Caco-2 (cell line): Measurements from ENCODE around the gene TSPAN32. TPM values are rescaled to one million over a fixed set of nuclear protein-coding genes. Genes with fewer than 3 reads are reported as not detected.
"Not testable (repeated sequence)": the region's sequence is repeated elsewhere in the genome, so short reads cannot be mapped to it uniquely, and the experiment has no call there.

ENCODE experiments used
- BruUV-seq: library from RNA; stranded (reverse); fragments of 400-500 nt; replicated peaks from 2 replicates; lab custom pipeline; 2021; lab: Mats Ljungman, UMichigan
- CTCF ChIA-PET: fragments of 300-600 bp; sonication (Branson Sonifier 250); formaldehyde crosslinking; loops from one replicate; lab custom pipeline; 2022; ENCODE audit warnings: antibody characterized with exemption; lab: Charles Lee
- POLR2A ChIA-PET: fragments of 300-600 bp; sonication (Branson Sonifier 250); formaldehyde crosslinking; loops from one replicate; lab custom pipeline; 2022; ENCODE audit warnings: antibody characterized with exemption; lab: Charles Lee
- DNase-seq, 2 experiments: peaks; one replicate each; pipeline versions ENCODE4 v3.0.0 to v3.0.0-alpha.2; 2020 to 2022
- H3K27me3 ChIP-seq: replicated peaks from 2 replicates; pipeline ENCODE4 v1.6.0; 2011; ENCODE audit warnings: low read length; ENCODE audit not compliant: control insufficient read depth, insufficient read depth
- H3K36me3 ChIP-seq: 2 replicates; pipeline ENCODE4 v1.5.1; 2011; ENCODE audit warnings: low read length; ENCODE audit not compliant: control insufficient read depth, insufficient read depth
- H3K4me1 ChIP-seq: fragments of 250-450 bp; sonication (Bioruptor Pico); 2 replicates; pipeline ENCODE4 v1.5.1; 2020; ENCODE audit warnings: mild to moderate bottlenecking
- H3K4me3 ChIP-seq: 2 replicates; pipeline ENCODE4 v1.5.1; 2011; ENCODE audit warnings: low read depth, mild to moderate bottlenecking, control low read depth, low read length
- H3K9me3 ChIP-seq: fragments of 250-450 bp; sonication (Bioruptor Pico); 2 replicates; pipeline ENCODE4 v1.5.1; 2020; ENCODE audit warnings: mild to moderate bottlenecking, moderate library complexity
- H3K27ac Mint-ChIP-seq: one replicate; pipeline ENCODE4 v1.8.0; 2022; ENCODE audit warnings: mixed read lengths; ENCODE audit not compliant: unreplicated experiment
- H3K27me3 Mint-ChIP-seq: one replicate; pipeline ENCODE4 v1.8.0; 2022; ENCODE audit warnings: mixed read lengths; ENCODE audit not compliant: insufficient read depth, unreplicated experiment
- H3K36me3 Mint-ChIP-seq: one replicate; pipeline ENCODE4 v1.8.0; 2022; ENCODE audit warnings: mild to moderate bottlenecking, mixed read lengths; ENCODE audit not compliant: insufficient read depth, unreplicated experiment
- H3K4me1 Mint-ChIP-seq: one replicate; pipeline ENCODE4 v1.8.0; 2022; ENCODE audit warnings: low read depth, mixed read lengths; ENCODE audit not compliant: unreplicated experiment
- H3K4me3 Mint-ChIP-seq: one replicate; pipeline ENCODE4 v1.8.0; 2022; ENCODE audit warnings: mild to moderate bottlenecking, moderate library complexity, mixed read lengths; ENCODE audit not compliant: unreplicated experiment
- H3K9me3 Mint-ChIP-seq: one replicate; pipeline ENCODE4 v1.8.0; 2022; ENCODE audit warnings: mixed read lengths; ENCODE audit not compliant: unreplicated experiment
- intact Hi-C: fragments of 100-400 bp; cut with micrococcal nuclease; formaldehyde crosslinking; loops from one replicate; pipeline ENCODE4 v1.10.0; 2022; ENCODE audit not compliant: unreplicated experiment
- total RNA-seq: library from RNA; stranded (reverse); gene quantifications from 2 replicates; pipeline ENCODE4 v1.2.3, GENCODE V29; 2022
- TF ChIP-seq, protein P1 (sequence below), 2 experiments: fragments of 200-600 bp in 1 of 2; IDR thresholded peaks; 1 replicate in 1 of 2; 2 replicates in 1 of 2; pipeline versions ENCODE4 v1.5.1 to v1.8.0; 2011 to 2022; ENCODE audit warnings: antibody characterized with exemption in 1 of 2, control low read depth in 1 of 2, inconsistent platforms in 1 of 2, low read depth in 1 of 2, low read length in 1 of 2, mild to moderate bottlenecking in 1 of 2, moderate library complexity in 1 of 2; ENCODE audit not compliant: insufficient read depth in 1 of 2, severe bottlenecking in 1 of 2, unreplicated experiment in 1 of 2

Gene TSPAN32
- total RNA-seq, 1 experiment from 2014 or later: 1.2 TPM

DNA sequence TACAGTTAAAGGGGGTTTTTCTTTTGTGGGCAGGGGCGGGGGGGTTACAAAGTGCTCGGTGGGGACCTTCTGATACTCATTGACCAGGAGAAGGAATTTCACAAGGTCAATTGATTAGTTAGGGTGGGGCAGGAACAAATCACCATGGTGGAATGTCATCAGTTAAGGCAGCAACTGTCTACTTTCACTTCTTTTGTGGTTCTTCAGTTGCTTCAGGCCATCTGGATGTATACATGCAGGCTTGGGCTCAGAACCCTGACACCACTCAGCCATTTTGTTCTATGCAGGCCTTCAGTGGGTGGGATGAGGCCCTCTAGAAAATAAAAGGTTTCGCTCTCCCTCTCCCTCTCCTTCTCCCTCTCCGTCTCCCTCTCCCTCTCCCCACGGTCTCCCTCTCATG lies 29.6 kb downstream of the TSPAN32 start:
- no peak overlapping the region for H3K4me3 ChIP-seq
- no peaks in the 10 kb centered on the region for H3K4me1 ChIP-seq
- Mint-ChIP-seq H3K9me3 (no peaks in the 10 kb centered on the region), H3K27ac (no peak overlapping the region), H3K36me3 (no peaks in the 10 kb centered on the region), H3K4me3 (no peak overlapping the region), H3K27me3 (peaks cover 2% of the 10 kb centered on the region), H3K4me1 (no peaks in the 10 kb centered on the region)
- TF ChIP-seq, protein P1, sequence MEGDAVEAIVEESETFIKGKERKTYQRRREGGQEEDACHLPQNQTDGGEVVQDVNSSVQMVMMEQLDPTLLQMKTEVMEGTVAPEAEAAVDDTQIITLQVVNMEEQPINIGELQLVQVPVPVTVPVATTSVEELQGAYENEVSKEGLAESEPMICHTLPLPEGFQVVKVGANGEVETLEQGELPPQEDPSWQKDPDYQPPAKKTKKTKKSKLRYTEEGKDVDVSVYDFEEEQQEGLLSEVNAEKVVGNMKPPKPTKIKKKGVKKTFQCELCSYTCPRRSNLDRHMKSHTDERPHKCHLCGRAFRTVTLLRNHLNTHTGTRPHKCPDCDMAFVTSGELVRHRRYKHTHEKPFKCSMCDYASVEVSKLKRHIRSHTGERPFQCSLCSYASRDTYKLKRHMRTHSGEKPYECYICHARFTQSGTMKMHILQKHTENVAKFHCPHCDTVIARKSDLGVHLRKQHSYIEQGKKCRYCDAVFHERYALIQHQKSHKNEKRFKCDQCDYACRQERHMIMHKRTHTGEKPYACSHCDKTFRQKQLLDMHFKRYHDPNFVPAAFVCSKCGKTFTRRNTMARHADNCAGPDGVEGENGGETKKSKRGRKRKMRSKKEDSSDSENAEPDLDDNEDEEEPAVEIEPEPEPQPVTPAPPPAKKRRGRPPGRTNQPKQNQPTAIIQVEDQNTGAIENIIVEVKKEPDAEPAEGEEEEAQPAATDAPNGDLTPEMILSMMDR (IDR thresholded peaks at IDR 0.05; ENCODE audit: insufficient read depth in 1 of 2, low read depth in 1 of 2, low read length in 1 of 2, severe bottlenecking in 1 of 2, unreplicated experiment in 1 of 2): no peak
- BruUV-seq: no TSS peak
- POLR2A ChIA-PET: no interaction called here
- CTCF ChIA-PET: no interaction called here
- intact Hi-C loops: no loop called here
- no peak for DNase-seq
- H3K27me3 ChIP-seq: no peaks in the 10 kb centered on the region
- H3K9me3 ChIP-seq: peaks cover 12% of the 10 kb centered on the region
- H3K36me3 ChIP-seq: no peaks in the 10 kb centered on the region

- intact Hi-C loops, H3K4me3 ChIP-seq, H3K4me3 Mint-ChIP-seq, H3K36me3 Mint-ChIP-seq, DNase-seq, H3K36me3 ChIP-seq, H3K4me1 Mint-ChIP-seq, H3K4me1 ChIP-seq, POLR2A ChIA-PET, CTCF ChIA-PET, H3K27ac Mint-ChIP-seq, H3K27me3 Mint-ChIP-seq, H3K27me3 ChIP-seq, H3K9me3 Mint-ChIP-seq, BruUV-seq: not testable (repeated sequence)
- H3K9me3 ChIP-seq: peaks cover 12% of the 10 kb centered on the region
Measured at GRCh38 chr11:2332569-2332968, 30.8 kb downstream of the TSPAN32 start.

DNA sequence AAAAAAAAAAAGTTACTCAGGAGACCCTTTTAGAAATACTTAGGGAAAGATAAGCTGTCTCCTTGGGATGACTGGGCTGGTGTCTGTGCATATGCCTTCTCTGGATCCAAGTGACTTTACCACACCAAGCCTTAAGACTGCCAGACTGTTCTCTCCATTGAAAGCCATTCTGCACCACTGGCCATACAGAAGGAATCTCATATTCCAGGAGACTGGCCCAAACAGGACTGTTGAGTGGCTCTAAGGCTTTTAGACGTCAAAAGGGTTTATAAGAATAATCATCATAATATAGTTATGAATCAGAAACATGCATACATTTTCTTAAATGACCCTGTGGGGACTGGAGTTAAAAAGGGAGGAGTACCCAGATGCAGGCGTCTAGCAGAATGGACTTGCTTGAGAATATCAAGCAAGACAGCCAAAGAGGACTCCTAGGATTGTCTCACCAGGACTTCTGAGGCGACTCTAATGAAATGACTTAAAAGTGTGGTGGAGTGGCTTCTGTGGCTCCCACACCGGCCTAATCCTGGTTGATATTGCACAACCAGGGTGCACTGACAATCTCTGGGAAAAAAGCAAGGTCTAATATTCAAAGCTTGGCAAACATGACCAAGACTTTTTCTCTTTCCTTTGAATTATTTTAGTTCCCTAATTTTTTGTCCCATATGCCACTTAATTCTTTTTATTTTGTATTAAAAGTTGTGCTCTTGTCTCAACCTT lies 31.8 kb downstream of the TSPAN32 start:
- H3K4me3 ChIP-seq, H3K9me3 Mint-ChIP-seq, BruUV-seq, CTCF ChIA-PET, POLR2A ChIA-PET, H3K27me3 ChIP-seq, H3K4me3 Mint-ChIP-seq, intact Hi-C loops, H3K27me3 Mint-ChIP-seq, H3K4me1 Mint-ChIP-seq, H3K36me3 Mint-ChIP-seq, H3K27ac Mint-ChIP-seq, DNase-seq, H3K4me1 ChIP-seq, H3K36me3 ChIP-seq: not testable (repeated sequence)
- peaks cover 12% of the 10 kb centered on the region for H3K9me3 ChIP-seq

GRCh38 chr11:2335286-2335685 lies 33.5 kb downstream of the TSPAN32 start:
- BruUV-seq: TSS peak; percentile 74
- H3K27me3 Mint-ChIP-seq: peaks cover 12% of the 10 kb centered on the region
- CTCF ChIA-PET: not testable (repeated sequence)

More at GRCh38 chr11:2335286-2335685, 33.5 kb downstream of the TSPAN32 start:
- H3K4me3 ChIP-seq, H3K4me1 ChIP-seq, DNase-seq, H3K4me3 Mint-ChIP-seq, H3K27me3 ChIP-seq, H3K36me3 Mint-ChIP-seq, intact Hi-C loops, H3K4me1 Mint-ChIP-seq, POLR2A ChIA-PET, H3K27ac Mint-ChIP-seq, H3K9me3 Mint-ChIP-seq, H3K36me3 ChIP-seq: not testable (repeated sequence)
- H3K9me3 ChIP-seq: peaks cover 12% of the 10 kb centered on the region
